ENCODE measurements around the gene GZMA.

DNA sequence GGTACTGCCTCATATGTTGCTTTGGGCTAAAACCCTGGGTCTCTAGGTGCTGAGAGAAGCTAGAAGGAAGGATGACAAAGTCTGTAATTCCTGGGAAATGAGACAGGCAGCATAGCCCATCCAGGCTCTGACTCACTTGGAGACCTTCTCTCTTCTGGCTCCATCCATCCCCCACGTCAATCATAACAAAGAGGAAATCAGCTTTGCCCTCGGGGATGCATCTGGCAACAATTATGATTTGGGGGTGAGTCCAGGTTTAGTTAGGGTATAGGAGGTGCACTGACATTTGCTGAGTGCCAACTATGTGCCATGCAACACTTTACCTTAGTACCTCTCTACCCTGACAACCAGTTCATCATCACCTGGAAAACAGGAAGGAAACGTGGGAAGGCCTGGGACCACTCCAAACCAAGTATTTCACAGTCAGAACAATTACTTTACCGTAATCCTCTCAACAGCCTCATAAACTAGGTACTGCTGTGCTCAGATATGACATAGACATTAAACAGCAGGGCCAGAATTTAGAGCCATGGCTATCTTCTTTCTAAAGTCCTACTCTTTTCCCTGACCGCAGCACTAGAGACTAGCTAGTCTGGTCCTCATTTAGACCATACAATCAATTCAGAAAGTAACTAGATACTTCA is 39.1 kb upstream of the GZMA start:
- no peak for TF ChIP-seq GATA3 (IDR thresholded peaks at IDR 0.05; ENCODE audit: low read depth, low read length)
- TF ChIP-seq GATA2 (IDR thresholded peaks at IDR 0.05; ENCODE audit: low read depth, low read length) = no peak
